ENCODE measurements around the gene ADARB2.
"Not testable (repeated sequence)": the region's sequence is repeated elsewhere in the genome, so short reads cannot be mapped to it uniquely, and the experiment has no call there.

Gene ADARB2

GRCh38 chr10:1333981-1334380 is 403.3 kb downstream of the ADARB2 start:
- Mint-ChIP-seq H3K27me3 (peaks cover 11% of the 10 kb centered on the region), H3K9me3 (no peaks in the 10 kb centered on the region), H3K4me3 (no peak overlapping the region), H3K27ac (no peak overlapping the region), H3K4me1 (no peaks in the 10 kb centered on the region), H3K36me3 (no peaks in the 10 kb centered on the region)
- DNase-seq (ENCODE audit: low spot score in 2 of 2) (no peak), ATAC-seq (ENCODE audit: low read depth) (no peak)

GRCh38 chr10:1331560-1331959 is 405.8 kb downstream of the ADARB2 start:
- Mint-ChIP-seq H3K4me1 (peaks cover 4% of the 10 kb centered on the region), H3K4me3 (no peak overlapping the region), H3K36me3 (no peaks in the 10 kb centered on the region), H3K9me3 (peaks cover 2% of the 10 kb centered on the region), H3K27ac (no peak overlapping the region), H3K27me3 (peaks cover 11% of the 10 kb centered on the region)
- DNase-seq (ENCODE audit: low spot score in 2 of 2) (no peak), ATAC-seq (ENCODE audit: low read depth) (no peak)

- H3K27me3 Mint-ChIP-seq, result peaks cover 5% of the 10 kb centered on the region
- no peaks in the 10 kb centered on the region for H3K36me3 Mint-ChIP-seq
- peaks cover 2% of the 10 kb centered on the region for H3K9me3 Mint-ChIP-seq
- no peak overlapping the region for H3K27ac Mint-ChIP-seq
- DNase-seq (ENCODE audit: low spot score in 2 of 2) (no peak), ATAC-seq (ENCODE audit: low read depth) (no peak)
- peaks cover 4% of the 10 kb centered on the region for H3K4me1 Mint-ChIP-seq
- H3K4me3 Mint-ChIP-seq, result no peak overlapping the region
Measured at GRCh38 chr10:1329622-1330021, 407.7 kb downstream of the ADARB2 start.

- no peak for ATAC-seq (ENCODE audit: low read depth)
- Mint-ChIP-seq H3K27ac (no peak overlapping the region), H3K36me3 (no peaks in the 10 kb centered on the region), H3K9me3 (peaks cover 2% of the 10 kb centered on the region), H3K4me3 (no peak overlapping the region), H3K4me1 (peaks cover 4% of the 10 kb centered on the region), H3K27me3 (peaks cover 5% of the 10 kb centered on the region)
- no peak for DNase-seq (ENCODE audit: low spot score in 2 of 2)
Measured at GRCh38 chr10:1328981-1329614, 408.2 kb downstream of the ADARB2 start.

- no peaks in the 10 kb centered on the region for H3K36me3 Mint-ChIP-seq
- DNase-seq (ENCODE audit: low spot score in 2 of 2), result no peak
- H3K27me3 Mint-ChIP-seq, result peaks cover 2% of the 10 kb centered on the region
- H3K9me3 Mint-ChIP-seq, result peaks cover 3% of the 10 kb centered on the region
- ATAC-seq (ENCODE audit: low read depth), result no peak
- peaks cover 4% of the 10 kb centered on the region for H3K4me1 Mint-ChIP-seq
- no peak overlapping the region for H3K27ac Mint-ChIP-seq
- H3K4me3 Mint-ChIP-seq, result no peak overlapping the region
Measured at GRCh38 chr10:1328161-1328823, 409.0 kb downstream of the ADARB2 start.

- ATAC-seq (ENCODE audit: low read depth) (no peak), DNase-seq (ENCODE audit: low spot score in 2 of 2) (no peak)
- Mint-ChIP-seq H3K4me3 (no peak overlapping the region), H3K27ac (no peak overlapping the region), H3K9me3 (peaks cover 3% of the 10 kb centered on the region), H3K4me1 (peaks cover 4% of the 10 kb centered on the region), H3K36me3 (no peaks in the 10 kb centered on the region), H3K27me3 (peaks cover 2% of the 10 kb centered on the region)
Measured at GRCh38 chr10:1327759-1328158, 409.6 kb downstream of the ADARB2 start.

GRCh38 chr10:1326514-1326913 is 410.8 kb downstream of the ADARB2 start:
- not testable (repeated sequence) for DNase-seq (ENCODE audit: low spot score in 2 of 2); H3K4me3 Mint-ChIP-seq; ATAC-seq (ENCODE audit: low read depth); H3K27me3 Mint-ChIP-seq; H3K36me3 Mint-ChIP-seq; H3K4me1 Mint-ChIP-seq; H3K27ac Mint-ChIP-seq; H3K9me3 Mint-ChIP-seq

- Mint-ChIP-seq H3K4me3 (no peak overlapping the region), H3K27ac (no peak overlapping the region), H3K36me3 (no peaks in the 10 kb centered on the region), H3K9me3 (peaks cover 3% of the 10 kb centered on the region), H3K4me1 (peaks cover 4% of the 10 kb centered on the region), H3K27me3 (peaks cover 12% of the 10 kb centered on the region)
- DNase-seq (ENCODE audit: low spot score in 2 of 2), result no peak
- ATAC-seq (ENCODE audit: low read depth), result no peak
Measured at GRCh38 chr10:1324903-1325302, 412.4 kb downstream of the ADARB2 start.

- Mint-ChIP-seq H3K9me3 (peaks cover 3% of the 10 kb centered on the region), H3K27ac (no peak overlapping the region), H3K4me1 (peaks cover 4% of the 10 kb centered on the region), H3K27me3 (peaks cover 15% of the 10 kb centered on the region), H3K4me3 (no peak overlapping the region), H3K36me3 (no peaks in the 10 kb centered on the region)
- no peak for ATAC-seq (ENCODE audit: low read depth)
- no peak for DNase-seq (ENCODE audit: low spot score in 2 of 2)
Measured at GRCh38 chr10:1323951-1324350, 413.4 kb downstream of the ADARB2 start.

- H3K4me3 Mint-ChIP-seq, result no peak overlapping the region
- no peak for DNase-seq (ENCODE audit: low spot score in 2 of 2)
- H3K27ac Mint-ChIP-seq, result no peak overlapping the region
- H3K36me3 Mint-ChIP-seq, result no peaks in the 10 kb centered on the region
- no peaks in the 10 kb centered on the region for H3K4me1 Mint-ChIP-seq
- ATAC-seq (ENCODE audit: low read depth), result no peak
- H3K27me3 Mint-ChIP-seq, result peaks cover 17% of the 10 kb centered on the region
- H3K9me3 Mint-ChIP-seq, result peaks cover 1% of the 10 kb centered on the region
Measured at GRCh38 chr10:1320739-1321320, 416.5 kb downstream of the ADARB2 start.

GRCh38 chr10:1316809-1317143 is 420.5 kb downstream of the ADARB2 start:
- H3K9me3 Mint-ChIP-seq, result no peaks in the 10 kb centered on the region
- H3K4me3 Mint-ChIP-seq, result no peak overlapping the region
- no peaks in the 10 kb centered on the region for H3K36me3 Mint-ChIP-seq
- ATAC-seq (ENCODE audit: low read depth), result no peak
- no peak for DNase-seq (ENCODE audit: low spot score in 2 of 2)
- H3K4me1 Mint-ChIP-seq, result no peaks in the 10 kb centered on the region
- H3K27me3 Mint-ChIP-seq, result peaks cover 16% of the 10 kb centered on the region
- no peak overlapping the region for H3K27ac Mint-ChIP-seq

GRCh38 chr10:1316121-1316808 is 421.1 kb downstream of the ADARB2 start:
- H3K4me1 Mint-ChIP-seq, result no peaks in the 10 kb centered on the region
- DNase-seq (ENCODE audit: low spot score in 2 of 2) (no peak), ATAC-seq (ENCODE audit: low read depth) (no peak)
- H3K27ac Mint-ChIP-seq, result no peak overlapping the region
- H3K27me3 Mint-ChIP-seq, result peaks cover 13% of the 10 kb centered on the region
- H3K36me3 Mint-ChIP-seq, result no peaks in the 10 kb centered on the region
- H3K9me3 Mint-ChIP-seq, result no peaks in the 10 kb centered on the region
- H3K4me3 Mint-ChIP-seq, result no peak overlapping the region

- Mint-ChIP-seq H3K4me3 (no peak overlapping the region), H3K27me3 (peaks cover 10% of the 10 kb centered on the region), H3K4me1 (no peaks in the 10 kb centered on the region), H3K9me3 (no peaks in the 10 kb centered on the region), H3K36me3 (no peaks in the 10 kb centered on the region), H3K27ac (no peak overlapping the region)
- ATAC-seq (ENCODE audit: low read depth) (no peak), DNase-seq (ENCODE audit: low spot score in 2 of 2) (no peak)
Measured at GRCh38 chr10:1315178-1315577, 422.1 kb downstream of the ADARB2 start.

- Mint-ChIP-seq H3K27me3 (peaks cover 4% of the 10 kb centered on the region), H3K9me3 (no peaks in the 10 kb centered on the region), H3K27ac (no peak overlapping the region), H3K4me3 (no peak overlapping the region), H3K4me1 (peaks cover 2% of the 10 kb centered on the region), H3K36me3 (no peaks in the 10 kb centered on the region)
- DNase-seq (ENCODE audit: low spot score in 2 of 2) (no peak), ATAC-seq (ENCODE audit: low read depth) (no peak)
Measured at GRCh38 chr10:1311726-1312125, 425.6 kb downstream of the ADARB2 start.
